Muscle layer of duodenum (tissue), 2 donors: ENCODE data around the gene USP48.
"Not testable (repeated sequence)": the region's sequence is repeated elsewhere in the genome, so short reads cannot be mapped to it uniquely, and the experiment has no call there.

Experiments
- H3K27ac ChIP-seq: one replicate; pipeline ENCODE4 v1.7.0; 2013; ENCODE audit warnings: mild to moderate bottlenecking, low read length
- H3K27me3 ChIP-seq: one replicate; pipeline ENCODE4 v1.7.0; 2013; ENCODE audit warnings: low read depth, mild to moderate bottlenecking, control low read depth, low read length
- H3K36me3 ChIP-seq, 2 donors: one replicate each; pipeline ENCODE4 v1.7.0; 2013; ENCODE audit warnings: low read length in 2 of 2, control low read depth in 1 of 2, mild to moderate bottlenecking in 1 of 2; ENCODE audit not compliant: insufficient read depth in 2 of 2, control insufficient read depth in 1 of 2
- H3K4me1 ChIP-seq, 2 donors: one replicate each; pipeline ENCODE4 v1.7.0; 2013; ENCODE audit warnings: low read length in 2 of 2, mild to moderate bottlenecking in 2 of 2, control low read depth in 1 of 2, moderate library complexity in 1 of 2; ENCODE audit not compliant: insufficient read depth in 2 of 2, control insufficient read depth in 1 of 2
- H3K4me3 ChIP-seq, 2 donors: one replicate each; pipeline ENCODE4 v1.7.0; 2013; ENCODE audit warnings: low read length in 2 of 2, low read depth in 1 of 2, mild to moderate bottlenecking in 1 of 2
- H3K9me3 ChIP-seq, 2 donors: one replicate each; pipeline ENCODE4 v1.7.0; 2013; ENCODE audit warnings: low read length in 2 of 2, control low read depth in 1 of 2, mild to moderate bottlenecking in 1 of 2; ENCODE audit not compliant: control insufficient read depth in 1 of 2
- donor health status: healthy.

USP48 gene

GRCh38 chr1:21691739-21692138 is 91.2 kb downstream of the USP48 start:
- H3K27ac ChIP-seq: no peak overlapping the region
- H3K9me3 ChIP-seq: no peaks in the 10 kb centered on the region
- H3K4me1 ChIP-seq: no peaks in the 10 kb centered on the region
- no peaks in the 10 kb centered on the region for H3K27me3 ChIP-seq
- H3K4me3 ChIP-seq: no peak overlapping the region
- peaks cover 50% of the 10 kb centered on the region in 2 donors for H3K36me3 ChIP-seq

DNA sequence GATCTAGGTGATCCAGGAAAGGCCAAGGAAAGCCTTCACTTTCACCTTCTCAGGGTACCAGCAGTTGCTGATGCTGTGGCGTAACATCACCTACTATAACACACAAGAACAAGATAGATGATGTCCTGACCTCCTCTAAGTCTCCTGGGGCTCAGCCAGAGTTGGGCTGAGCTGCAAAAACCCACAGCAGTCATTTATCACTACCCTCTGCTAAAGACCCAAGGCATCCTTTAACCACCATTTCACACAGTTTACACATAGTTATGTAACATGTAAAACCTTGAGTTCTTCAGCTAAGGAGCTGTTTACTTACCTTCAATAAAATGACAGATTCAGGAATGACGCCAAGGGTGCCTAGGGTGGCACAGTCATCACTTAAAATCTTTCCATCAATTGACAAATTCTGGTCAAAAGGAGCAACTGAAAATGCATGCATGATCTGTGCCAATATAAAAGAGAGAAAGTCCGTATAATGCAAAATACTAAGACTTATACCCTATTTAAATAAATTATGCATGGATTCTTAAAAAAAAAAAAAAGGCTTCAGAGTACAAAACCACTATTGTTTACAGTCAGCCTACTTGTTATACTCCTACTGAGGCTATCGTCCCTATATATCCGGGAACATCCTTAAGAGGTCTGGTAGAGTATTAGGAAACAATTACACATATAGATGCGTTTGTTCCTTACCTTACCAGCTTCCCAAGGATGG is 93.1 kb downstream of the USP48 start:
- H3K27me3 ChIP-seq: no peaks in the 10 kb centered on the region
- no peak overlapping the region for H3K27ac ChIP-seq
- no peaks in the 10 kb centered on the region for H3K4me1 ChIP-seq
- H3K36me3 ChIP-seq: peaks cover 60 to 65% of the 10 kb centered on the region in 2 donors
- no peaks in the 10 kb centered on the region for H3K9me3 ChIP-seq
- no peak overlapping the region for H3K4me3 ChIP-seq

- Histone ChIP-seq H3K27me3 (no peaks in the 10 kb centered on the region), H3K27ac (no peak overlapping the region), H3K36me3 (peaks cover 39 to 57% of the 10 kb centered on the region in 2 donors), H3K9me3 (no peaks in the 10 kb centered on the region), H3K4me1 (no peaks in the 10 kb centered on the region), H3K4me3 (no peak overlapping the region)
Measured at GRCh38 chr1:21687081-21687529, 95.8 kb downstream of the USP48 start.

GRCh38 chr1:21685946-21686678 is 96.8 kb downstream of the USP48 start:
- H3K36me3 ChIP-seq: peaks cover 34 to 59% of the 10 kb centered on the region in 2 donors
- H3K9me3 ChIP-seq: no peaks in the 10 kb centered on the region
- H3K4me1 ChIP-seq: no peaks in the 10 kb centered on the region
- no peak overlapping the region for H3K4me3 ChIP-seq
- H3K27ac ChIP-seq: no peak overlapping the region
- no peaks in the 10 kb centered on the region for H3K27me3 ChIP-seq

GRCh38 chr1:21681426-21681825 is 101.5 kb downstream of the USP48 start:
- Histone ChIP-seq H3K36me3 (peaks cover 25 to 56% of the 10 kb centered on the region in 2 donors), H3K4me3 (no peak overlapping the region), H3K4me1 (no peaks in the 10 kb centered on the region), H3K9me3 (no peaks in the 10 kb centered on the region), H3K27me3 (no peaks in the 10 kb centered on the region), H3K27ac (no peak overlapping the region)

DNA sequence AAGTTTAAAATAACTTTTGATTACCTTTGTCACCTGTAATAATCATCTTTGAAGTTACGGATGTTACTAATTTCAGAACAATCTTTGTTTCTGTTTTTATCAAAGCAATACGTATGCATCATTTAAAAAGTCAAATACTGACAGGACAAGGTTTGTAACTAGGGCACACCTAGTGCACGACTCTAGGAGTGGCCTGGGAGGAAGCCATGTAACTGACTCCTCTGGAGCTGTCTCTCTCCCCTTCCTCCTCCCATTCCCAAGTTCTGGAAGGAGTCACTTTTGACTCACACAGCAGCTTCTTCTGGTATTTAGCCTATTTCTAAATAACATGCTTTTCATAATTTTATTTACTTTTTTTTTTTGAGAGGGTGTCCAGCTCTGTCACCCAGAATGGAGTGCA is 102.0 kb downstream of the USP48 start:
- H3K27ac ChIP-seq: no peak overlapping the region
- no peaks in the 10 kb centered on the region for H3K4me1 ChIP-seq
- H3K4me3 ChIP-seq: no peak overlapping the region
- H3K36me3 ChIP-seq: peaks cover 20 to 51% of the 10 kb centered on the region in 2 donors
- no peaks in the 10 kb centered on the region for H3K9me3 ChIP-seq
- H3K27me3 ChIP-seq: no peaks in the 10 kb centered on the region

- Histone ChIP-seq H3K9me3 (no peaks in the 10 kb centered on the region), H3K27me3 (no peaks in the 10 kb centered on the region), H3K4me1 (no peaks in the 10 kb centered on the region), H3K4me3 (no peak overlapping the region), H3K36me3 (peaks cover 18 to 46% of the 10 kb centered on the region in 2 donors), H3K27ac (no peak overlapping the region)
Measured at GRCh38 chr1:21680381-21680780, 102.6 kb downstream of the USP48 start.

DNA sequence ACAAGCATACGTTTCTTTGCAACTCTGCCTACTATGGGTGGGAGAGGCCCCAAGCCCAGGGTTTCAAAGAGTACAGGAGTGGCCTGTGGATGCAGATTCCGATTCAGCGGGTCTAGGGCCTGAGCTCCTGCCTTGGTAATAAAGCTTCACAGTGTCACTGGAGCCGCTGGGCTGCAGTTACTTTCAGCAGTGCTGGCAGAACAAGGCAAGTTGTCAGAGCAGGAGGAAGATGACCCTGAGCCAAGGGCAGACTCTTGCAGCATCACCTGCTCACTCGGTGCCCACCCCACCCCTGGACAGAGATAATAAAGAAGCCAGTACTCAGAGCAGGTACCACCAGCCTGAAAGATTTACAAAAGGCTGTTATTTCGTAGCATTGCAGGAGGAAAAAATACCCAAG is 105.8 kb downstream of the USP48 start:
- H3K36me3 ChIP-seq: peaks cover 18 to 33% of the 10 kb centered on the region in 2 donors
- H3K27me3 ChIP-seq: no peaks in the 10 kb centered on the region
- no peak overlapping the region for H3K4me3 ChIP-seq
- no peaks in the 10 kb centered on the region for H3K9me3 ChIP-seq
- H3K27ac ChIP-seq: no peak overlapping the region
- peaks cover 11 to 16% of the 10 kb centered on the region in 2 donors for H3K4me1 ChIP-seq

- no peaks in the 10 kb centered on the region for H3K9me3 ChIP-seq
- H3K27me3 ChIP-seq: peaks cover 6% of the 10 kb centered on the region
- no peak overlapping the region for H3K27ac ChIP-seq
- peaks cover 13 to 21% of the 10 kb centered on the region in 2 donors for H3K36me3 ChIP-seq
- no peak overlapping the region for H3K4me3 ChIP-seq
- H3K4me1 ChIP-seq: peaks cover 11 to 24% of the 10 kb centered on the region in 2 donors
Measured at GRCh38 chr1:21674957-21675356, 108.0 kb downstream of the USP48 start.

GRCh38 chr1:21673853-21674252 is 109.1 kb downstream of the USP48 start:
- H3K9me3 ChIP-seq, H3K4me3 ChIP-seq: not testable (repeated sequence)
- H3K36me3 ChIP-seq: peaks cover 7 to 11% of the 10 kb centered on the region in 2 donors
- H3K27me3 ChIP-seq: peaks cover 14% of the 10 kb centered on the region
- H3K27ac ChIP-seq: peak overlapping the region; percentile 29
- H3K4me1 ChIP-seq: peaks cover 11 to 33% of the 10 kb centered on the region in 2 donors

- Histone ChIP-seq H3K27me3 (peaks cover 19% of the 10 kb centered on the region), H3K4me1 (peaks cover 11 to 38% of the 10 kb centered on the region in 2 donors), H3K36me3 (peaks cover 2 to 7% of the 10 kb centered on the region in 2 donors), H3K4me3 (no peak overlapping the region), H3K9me3 (no peaks in the 10 kb centered on the region), H3K27ac (peak overlapping the region; percentile 29)
Measured at GRCh38 chr1:21673277-21673780, 109.6 kb downstream of the USP48 start.
